Epidermal melanocyte (primary cell): Measurements from ENCODE around the gene DYNC2I2.
A peak's percentile ranks its signal among the peaks of the same experiment; 100 is the strongest.
"Not testable (repeated sequence)": the region's sequence is repeated elsewhere in the genome, so short reads cannot be mapped to it uniquely, and the experiment has no call there.

Source experiments
- DNase-seq: peaks from one replicate; pipeline ENCODE4 v3.0.0; 2011; ENCODE audit warnings: low spot score; ENCODE audit not compliant: insufficient read length

The DYNC2I2 gene

DNA sequence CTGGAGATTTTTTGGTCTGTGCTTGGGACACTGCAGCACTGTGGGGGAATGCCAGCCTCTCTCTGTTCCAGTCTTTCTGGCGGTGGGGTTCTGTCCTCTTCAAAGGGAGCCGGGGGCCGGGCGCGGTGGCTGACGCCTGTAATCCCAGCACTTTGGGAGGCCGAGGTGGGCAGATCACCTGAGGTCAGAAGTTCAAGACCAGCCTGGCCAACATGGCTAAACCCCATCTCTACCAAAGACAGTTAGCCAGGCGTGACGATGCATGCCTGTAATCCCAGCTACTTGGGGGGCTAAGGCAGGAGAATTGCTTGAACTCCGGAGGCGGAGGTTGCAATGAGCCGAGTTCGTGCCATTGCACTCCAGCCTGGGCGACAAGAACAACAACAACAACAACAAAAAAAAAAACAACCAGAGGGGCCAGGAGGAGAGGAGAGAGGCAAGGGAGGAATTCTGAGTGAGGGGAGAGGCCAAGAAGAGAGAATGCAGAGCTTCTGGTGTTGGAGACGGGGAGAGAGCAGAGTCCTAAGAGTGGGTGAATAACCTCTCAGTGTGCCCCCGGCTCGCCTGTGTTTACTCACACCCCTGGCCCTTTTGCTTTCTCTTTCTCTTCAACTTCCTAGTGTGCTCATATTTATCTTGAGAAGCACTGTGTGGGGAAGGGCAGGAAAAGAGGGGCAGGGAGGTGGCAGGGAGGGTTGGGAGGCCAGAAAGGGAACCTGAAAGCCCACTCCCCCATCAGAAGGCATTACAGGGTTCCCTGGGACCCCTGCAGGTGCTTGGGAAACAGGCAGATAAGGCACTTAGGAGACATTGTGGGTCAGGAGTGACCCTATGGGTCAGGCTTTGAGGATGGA, 29.2 kb upstream of the DYNC2I2 start:
- no peak for DNase-seq

GRCh38 chr9:128684325-128685199, 27.9 kb upstream of the DYNC2I2 start:
- peak; percentile 68 for DNase-seq

DNA sequence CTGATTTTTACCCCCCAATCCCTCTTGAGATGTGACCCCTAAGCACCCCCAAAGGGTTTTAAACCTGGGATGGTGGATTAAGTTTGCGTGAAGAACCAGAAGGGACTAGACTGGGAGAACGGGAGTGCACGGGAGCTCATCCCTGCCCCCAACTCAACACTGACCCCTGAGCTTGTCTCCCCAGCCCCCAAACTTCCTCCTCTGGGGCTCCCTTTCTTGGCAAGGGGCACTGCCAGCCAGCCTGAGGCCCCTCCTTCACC, 27.3 kb upstream of the DYNC2I2 start:
- DNase-seq: no peak

GRCh38 chr9:128683340-128684064, 26.9 kb upstream of the DYNC2I2 start:
- DNase-seq: no peak

DNA sequence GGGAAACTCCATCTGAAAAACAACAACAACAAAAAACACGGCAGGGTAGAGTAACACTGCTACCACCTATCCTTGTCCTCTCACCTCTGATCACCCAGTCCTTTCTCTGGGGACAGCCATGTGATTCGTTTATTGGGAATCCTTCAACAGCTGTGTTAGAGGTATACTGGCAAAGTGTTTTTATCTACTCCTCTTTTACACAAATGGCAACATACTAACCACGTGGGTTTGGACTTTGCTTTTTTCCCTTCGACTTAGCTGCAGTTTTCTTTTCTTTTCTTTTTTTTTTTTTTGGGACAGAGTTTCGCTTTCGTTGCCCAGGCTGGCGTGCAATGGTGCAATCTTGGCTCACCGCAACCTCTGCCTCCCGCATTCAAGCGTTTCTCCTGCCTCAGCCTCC, 21.1 kb upstream of the DYNC2I2 start:
- DNase-seq: no peak

GRCh38 chr9:128675382-128675781, 18.7 kb upstream of the DYNC2I2 start:
- DNase-seq: no peak

DNA sequence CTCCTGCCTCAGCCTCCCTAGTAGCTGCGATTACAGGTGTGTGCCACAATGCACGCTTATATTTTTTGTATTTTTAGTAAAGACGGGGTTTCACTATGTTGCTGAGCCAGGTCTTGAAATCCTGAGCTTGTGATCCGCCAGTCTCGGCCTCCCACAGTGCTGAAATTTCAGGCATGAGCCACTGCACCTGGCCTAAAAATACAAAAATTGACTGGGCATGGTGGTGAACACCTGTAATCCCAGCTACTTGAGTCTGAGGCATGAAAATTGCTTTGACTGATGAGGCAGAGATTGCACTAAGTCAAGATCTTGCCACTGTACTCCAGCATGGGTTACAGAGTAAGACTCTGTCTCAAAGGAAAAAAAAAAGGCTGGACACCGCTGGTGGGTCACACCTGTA, 13.1 kb upstream of the DYNC2I2 start:
- DNase-seq: no peak

GRCh38 chr9:128666481-128666941, 9.9 kb upstream of the DYNC2I2 start:
- DNase-seq: not testable (repeated sequence)

GRCh38 chr9:128657796-128658195, 1.1 kb upstream of the DYNC2I2 start:
- no peak for DNase-seq

- DNase-seq: no peak
Observed at GRCh38 chr9:128657344-128657704, 677 bp upstream of the DYNC2I2 start.

DNA sequence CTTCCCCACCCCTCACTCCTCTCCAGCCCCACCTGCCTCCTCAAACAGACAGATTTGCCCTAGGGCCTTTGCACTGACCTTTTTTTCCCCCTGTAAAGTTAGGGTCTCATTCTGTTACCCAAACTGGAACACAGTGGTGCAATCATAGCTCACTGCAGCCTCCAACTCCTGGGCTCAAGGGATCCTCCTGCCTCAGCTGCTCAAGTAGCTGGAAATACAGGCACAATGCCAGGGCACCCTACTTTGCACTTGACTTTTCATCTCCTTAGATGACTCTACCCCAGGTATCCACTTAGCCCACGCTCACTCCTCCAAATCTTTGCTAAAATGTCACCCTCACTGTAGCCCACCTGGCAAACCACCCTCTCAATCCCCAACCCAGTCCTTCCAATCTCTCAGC, 2.2 kb downstream of the DYNC2I2 start:
- DNase-seq: no peak

GRCh38 chr9:128653908-128654307, 2.7 kb downstream of the DYNC2I2 start:
- DNase-seq: no peak

DNA sequence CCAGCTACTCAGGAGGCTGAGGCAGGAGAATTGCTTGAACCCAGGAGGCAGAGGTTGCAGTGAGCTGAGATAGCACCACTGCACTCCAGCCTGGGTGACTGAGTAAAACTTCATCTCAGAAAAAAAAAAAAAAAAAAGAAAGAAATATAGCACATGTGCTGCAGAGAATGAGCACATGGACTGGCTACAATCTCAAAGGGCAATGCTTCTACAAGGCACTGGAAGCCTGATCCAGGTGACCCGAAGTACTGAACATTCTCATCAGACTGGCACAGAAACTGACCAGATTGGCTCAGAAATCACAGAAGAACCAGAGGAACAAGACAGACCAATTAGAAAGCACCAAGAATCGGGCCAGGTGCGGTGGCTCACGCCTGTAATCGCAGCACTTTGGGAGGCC, 4.8 kb downstream of the DYNC2I2 start:
- DNase-seq: no peak

DNA sequence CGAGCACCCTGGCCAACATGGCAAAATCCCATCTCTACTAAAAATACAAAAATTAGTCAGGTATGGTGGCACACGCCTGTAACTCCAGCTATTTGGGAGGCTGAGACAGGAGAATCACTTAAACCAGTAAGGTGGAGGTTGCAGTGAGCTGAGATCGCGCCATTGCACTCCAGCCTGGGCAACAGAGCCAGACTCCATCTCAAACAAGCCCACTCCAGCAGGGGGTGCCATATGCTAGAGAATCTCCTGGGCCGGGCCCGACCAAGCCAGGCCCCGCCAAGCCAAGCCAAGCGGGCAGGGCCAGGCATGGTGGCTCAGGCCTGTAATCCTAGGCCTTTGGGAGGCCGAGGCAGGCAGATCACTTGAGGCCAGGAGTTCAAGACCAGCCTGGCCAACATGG, 8.4 kb downstream of the DYNC2I2 start:
- DNase-seq: not testable (repeated sequence)

DNA sequence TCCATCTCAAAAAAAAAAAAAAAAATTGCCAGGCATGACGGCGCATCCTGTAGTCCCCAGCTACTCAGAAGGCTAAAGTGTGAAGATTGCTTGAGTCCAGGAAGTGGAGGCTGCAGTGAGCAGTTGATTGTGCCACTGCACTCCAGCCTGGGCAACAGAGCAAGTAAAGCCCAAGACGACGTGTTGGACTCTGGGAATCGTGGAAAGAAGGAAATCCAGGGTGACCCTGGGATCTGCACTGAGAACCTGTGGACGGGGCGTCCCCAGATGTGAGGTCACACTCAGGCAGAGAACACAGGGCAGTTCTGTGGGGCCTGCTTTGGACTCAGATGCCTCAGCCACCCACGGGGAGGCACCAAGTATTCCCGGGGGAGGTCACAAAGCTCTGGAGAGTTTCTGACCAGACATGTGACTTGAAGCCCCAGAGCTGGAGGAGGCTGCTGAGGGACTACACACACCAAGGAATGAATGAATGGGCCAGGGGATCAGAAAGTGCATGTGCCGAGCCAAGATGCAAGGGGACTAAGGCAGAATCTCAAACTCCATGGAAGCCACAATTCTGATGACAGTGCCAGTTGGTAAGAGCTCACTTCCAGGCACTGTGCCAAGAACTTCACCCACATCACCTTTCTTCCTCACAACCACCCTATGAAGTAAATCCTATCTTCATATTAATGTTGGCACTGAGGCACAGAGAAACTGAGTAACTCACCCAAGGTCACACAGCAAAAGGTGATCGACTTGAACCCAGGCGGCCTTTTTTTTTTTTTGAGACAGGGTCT, 12.9 kb downstream of the DYNC2I2 start:
- no peak for DNase-seq

DNA sequence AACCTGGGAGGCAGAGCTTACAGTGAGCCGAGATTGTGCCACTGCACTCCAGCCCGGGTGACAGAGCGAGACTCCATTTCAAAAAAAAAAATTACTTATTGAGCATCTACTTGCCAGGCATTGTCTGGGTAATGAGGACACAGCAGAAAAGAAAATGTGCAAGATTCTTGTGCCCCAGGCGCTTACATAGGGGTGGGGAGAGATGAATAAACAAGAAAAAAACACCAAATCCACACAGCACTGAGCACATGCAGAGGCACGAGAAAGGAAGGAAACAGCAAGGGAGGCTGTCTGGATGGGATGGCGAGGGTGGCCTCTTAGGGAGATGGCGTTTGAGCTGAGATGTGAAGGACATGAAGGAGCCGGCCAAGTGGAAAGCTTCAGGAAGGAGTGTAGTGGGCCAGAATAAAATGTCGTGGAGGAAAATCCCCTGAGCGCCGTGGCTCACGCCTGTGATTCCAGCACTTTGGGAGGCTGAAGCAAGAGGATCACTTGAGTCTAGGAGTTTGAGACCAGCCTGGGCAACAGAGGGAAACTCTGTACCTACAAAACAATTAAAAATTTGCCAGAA, 13.9 kb downstream of the DYNC2I2 start:
- DNase-seq: no peak

DNA sequence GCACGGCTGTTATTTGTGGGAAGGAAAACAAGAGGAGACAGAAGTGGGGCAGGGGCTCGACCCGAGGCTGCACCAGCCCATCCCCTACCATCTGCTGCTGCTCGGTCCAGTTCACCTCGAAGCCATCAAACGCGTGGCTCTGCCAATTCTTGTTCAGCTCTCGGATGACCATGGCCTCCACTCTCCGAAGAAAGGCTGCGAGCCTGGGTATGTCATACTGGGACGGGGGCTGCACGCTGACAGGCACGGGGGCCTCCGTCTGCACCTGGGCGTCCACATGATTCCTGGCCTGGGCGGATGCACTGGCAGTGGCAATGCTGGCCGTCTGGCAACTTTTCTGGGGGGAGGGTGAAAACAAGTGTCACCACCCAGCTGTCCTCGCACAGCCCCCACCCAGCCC, 16.0 kb downstream of the DYNC2I2 start:
- no peak for DNase-seq

DNA sequence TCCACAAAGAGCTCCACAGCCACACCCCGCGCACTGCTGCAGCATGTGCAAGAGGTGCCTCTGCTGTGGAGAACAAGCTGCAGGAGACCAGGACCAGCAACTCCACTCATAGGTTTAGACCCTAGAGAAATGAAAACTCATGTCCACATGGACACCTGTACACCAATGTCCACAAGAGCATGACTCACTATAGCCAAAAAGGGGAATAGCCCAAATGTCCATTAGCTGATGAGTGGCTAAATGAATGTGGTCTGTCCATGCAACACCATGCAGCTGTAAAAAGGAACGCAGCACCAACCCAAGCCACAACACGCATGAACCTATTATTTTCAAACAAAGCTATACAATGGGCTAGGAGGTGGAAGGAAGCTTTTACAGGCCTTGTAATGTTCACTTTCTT, 18.1 kb downstream of the DYNC2I2 start:
- DNase-seq: no peak

GRCh38 chr9:128637656-128638055, 19.0 kb downstream of the DYNC2I2 start:
- peak; percentile 56 for DNase-seq

DNA sequence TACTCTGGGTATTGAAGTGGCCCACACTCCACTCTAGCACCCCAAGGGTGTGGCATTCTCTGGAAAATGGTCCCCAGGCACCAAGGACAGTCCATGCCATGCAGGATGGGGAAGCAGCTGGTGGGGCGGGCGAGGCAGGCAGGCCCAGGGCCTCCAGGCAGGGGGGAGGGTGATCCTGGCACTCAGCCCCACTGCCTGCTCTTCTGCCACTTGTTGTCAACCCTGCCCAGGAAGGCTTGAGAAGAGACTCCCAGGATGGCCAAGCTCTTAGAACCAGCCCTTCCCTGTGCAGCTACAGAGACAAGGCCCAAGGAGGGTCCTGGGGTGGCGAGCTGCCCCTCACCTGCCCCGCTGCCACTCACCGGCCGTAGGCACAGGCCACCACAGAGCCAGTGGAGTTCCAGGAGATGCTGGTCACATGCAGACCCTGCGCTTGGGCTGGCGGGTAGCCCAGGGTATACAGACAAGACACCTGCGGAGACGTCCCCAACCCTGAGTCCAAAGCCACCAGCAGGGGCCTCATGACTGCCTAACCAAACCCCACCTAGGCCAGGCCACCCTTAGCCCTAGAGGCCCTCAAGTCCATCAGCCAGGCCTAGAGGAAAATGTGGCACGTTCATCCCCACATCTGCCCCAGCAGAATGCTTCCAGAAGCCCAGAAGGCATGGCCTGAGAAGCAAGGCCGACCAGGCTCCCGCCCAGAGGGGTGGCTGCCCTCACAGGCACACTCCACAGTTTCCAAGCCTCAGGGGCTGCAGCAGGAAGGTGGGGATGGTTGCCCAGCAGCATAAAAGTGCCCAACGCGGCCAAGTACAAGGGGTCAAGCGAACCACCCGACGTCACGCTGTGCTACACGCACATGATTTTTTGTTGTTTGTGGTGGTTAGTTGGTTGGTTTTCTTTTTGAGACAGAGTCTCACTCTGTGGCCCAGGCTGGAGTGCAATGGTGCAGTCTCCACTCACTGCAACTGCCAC, 19.8 kb downstream of the DYNC2I2 start:
- DNase-seq: no peak
